Ovary (tissue), 3 donors: ENCODE data around the gene DECR2.

Experiments
- CTCF ChIP-seq, 3 donors: fragments of 450-650 bp in 2 of 3; fragments of 200-600 bp in 1 of 3; IDR thresholded peaks; one replicate each; pipeline versions ENCODE4 v1.5.1 to v1.8.0; 2016 to 2022; ENCODE audit warnings: antibody characterized with exemption in 3 of 3, mild to moderate bottlenecking in 1 of 3
- EP300 ChIP-seq: sonication (generic); formaldehyde crosslinking; IDR thresholded peaks from one replicate; pipeline ENCODE4 v1.6.1; 2017; ENCODE audit warnings: antibody characterized with exemption
- POLR2A ChIP-seq: fragments of 450-650 bp; IDR thresholded peaks from one replicate; pipeline ENCODE4 v1.6.1; 2017; ENCODE audit warnings: antibody characterized with exemption, mild to moderate bottlenecking, moderate library complexity
- donor health status: DM: no; HTN: no; CAD: no.

DNA sequence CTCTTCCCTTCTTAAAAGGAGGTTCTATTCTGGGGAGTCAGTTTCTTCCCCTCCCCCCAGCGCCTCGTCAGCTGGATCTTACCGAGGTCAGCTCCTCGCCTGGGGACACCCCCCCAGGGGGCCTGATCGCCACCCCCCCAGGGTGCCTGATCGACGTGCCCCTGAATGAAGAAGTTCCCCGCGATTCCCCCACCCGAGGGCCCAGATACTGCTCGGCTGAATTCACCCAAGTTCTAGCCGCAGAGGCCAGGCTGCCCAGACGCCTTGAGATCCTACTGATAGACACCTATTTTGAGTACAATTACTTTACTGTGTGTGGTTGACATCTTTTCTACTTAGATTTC is 25.2 kb downstream of the DECR2 start:
- TF ChIP-seq CTCF (IDR thresholded peaks at IDR 0.05), result no peak
- no peak for TF ChIP-seq EP300
- no peak for TF ChIP-seq POLR2A
